Spleen (tissue), 7 donors: Measurements from ENCODE around the gene PIK3R6.

Experiments
- POLR2AphosphoS5 ChIP-seq, 3 donors: sonication (generic); formaldehyde crosslinking; IDR thresholded peaks; one replicate each; pipeline ENCODE4 v1.5.1; 2017; ENCODE audit warnings: antibody characterized with exemption in 3 of 3
- TF ChIP-seq, protein P1 (sequence below), 11 experiments: fragments of 200-600 bp in 7 of 11; fragments of 450-650 bp in 4 of 11; sonication (generic) in 4 of 11; IDR thresholded peaks in 8 of 11; conservative IDR thresholded peaks in 3 of 11; 1 replicate in 7 of 11; 2 replicates in 4 of 11; pipeline versions ENCODE4 v1.4.0 to v1.8.0; 2016 to 2021; ENCODE audit warnings: antibody characterized with exemption in 11 of 11, inconsistent platforms in 4 of 11, mild to moderate bottlenecking in 1 of 11
- donor health status: DM: no; HTN: no; CAD: no; lungs with moderate emphysema.
- donor health status: DM: no; HTN: no; CAD: no.
- donor health status: DM: no; HTN: no; CAD: no.

GRCh38 chr17:8851600-8851999 is 15.9 kb downstream of the PIK3R6 start:
- TF ChIP-seq, protein P1, sequence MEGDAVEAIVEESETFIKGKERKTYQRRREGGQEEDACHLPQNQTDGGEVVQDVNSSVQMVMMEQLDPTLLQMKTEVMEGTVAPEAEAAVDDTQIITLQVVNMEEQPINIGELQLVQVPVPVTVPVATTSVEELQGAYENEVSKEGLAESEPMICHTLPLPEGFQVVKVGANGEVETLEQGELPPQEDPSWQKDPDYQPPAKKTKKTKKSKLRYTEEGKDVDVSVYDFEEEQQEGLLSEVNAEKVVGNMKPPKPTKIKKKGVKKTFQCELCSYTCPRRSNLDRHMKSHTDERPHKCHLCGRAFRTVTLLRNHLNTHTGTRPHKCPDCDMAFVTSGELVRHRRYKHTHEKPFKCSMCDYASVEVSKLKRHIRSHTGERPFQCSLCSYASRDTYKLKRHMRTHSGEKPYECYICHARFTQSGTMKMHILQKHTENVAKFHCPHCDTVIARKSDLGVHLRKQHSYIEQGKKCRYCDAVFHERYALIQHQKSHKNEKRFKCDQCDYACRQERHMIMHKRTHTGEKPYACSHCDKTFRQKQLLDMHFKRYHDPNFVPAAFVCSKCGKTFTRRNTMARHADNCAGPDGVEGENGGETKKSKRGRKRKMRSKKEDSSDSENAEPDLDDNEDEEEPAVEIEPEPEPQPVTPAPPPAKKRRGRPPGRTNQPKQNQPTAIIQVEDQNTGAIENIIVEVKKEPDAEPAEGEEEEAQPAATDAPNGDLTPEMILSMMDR (IDR thresholded peaks at IDR 0.05 in 8 of 11, conservative IDR thresholded peaks at IDR 0.05 in 3 of 11), result no peak
- no peak for TF ChIP-seq POLR2AphosphoS5 (IDR thresholded peaks at IDR 0.05)
